GM18861 (cell line): ENCODE results near the gene SRI.
"Not testable (repeated sequence)": the region's sequence is repeated elsewhere in the genome, so short reads cannot be mapped to it uniquely, and the experiment has no call there.

Source experiments
- ATAC-seq: cut with Tn5 transposase; IDR thresholded peaks from one replicate; pipeline ENCODE4 v1.9.1; 2021; ENCODE audit not compliant: unreplicated experiment

SRI gene, protein sequence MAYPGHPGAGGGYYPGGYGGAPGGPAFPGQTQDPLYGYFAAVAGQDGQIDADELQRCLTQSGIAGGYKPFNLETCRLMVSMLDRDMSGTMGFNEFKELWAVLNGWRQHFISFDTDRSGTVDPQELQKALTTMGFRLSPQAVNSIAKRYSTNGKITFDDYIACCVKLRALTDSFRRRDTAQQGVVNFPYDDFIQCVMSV

DNA sequence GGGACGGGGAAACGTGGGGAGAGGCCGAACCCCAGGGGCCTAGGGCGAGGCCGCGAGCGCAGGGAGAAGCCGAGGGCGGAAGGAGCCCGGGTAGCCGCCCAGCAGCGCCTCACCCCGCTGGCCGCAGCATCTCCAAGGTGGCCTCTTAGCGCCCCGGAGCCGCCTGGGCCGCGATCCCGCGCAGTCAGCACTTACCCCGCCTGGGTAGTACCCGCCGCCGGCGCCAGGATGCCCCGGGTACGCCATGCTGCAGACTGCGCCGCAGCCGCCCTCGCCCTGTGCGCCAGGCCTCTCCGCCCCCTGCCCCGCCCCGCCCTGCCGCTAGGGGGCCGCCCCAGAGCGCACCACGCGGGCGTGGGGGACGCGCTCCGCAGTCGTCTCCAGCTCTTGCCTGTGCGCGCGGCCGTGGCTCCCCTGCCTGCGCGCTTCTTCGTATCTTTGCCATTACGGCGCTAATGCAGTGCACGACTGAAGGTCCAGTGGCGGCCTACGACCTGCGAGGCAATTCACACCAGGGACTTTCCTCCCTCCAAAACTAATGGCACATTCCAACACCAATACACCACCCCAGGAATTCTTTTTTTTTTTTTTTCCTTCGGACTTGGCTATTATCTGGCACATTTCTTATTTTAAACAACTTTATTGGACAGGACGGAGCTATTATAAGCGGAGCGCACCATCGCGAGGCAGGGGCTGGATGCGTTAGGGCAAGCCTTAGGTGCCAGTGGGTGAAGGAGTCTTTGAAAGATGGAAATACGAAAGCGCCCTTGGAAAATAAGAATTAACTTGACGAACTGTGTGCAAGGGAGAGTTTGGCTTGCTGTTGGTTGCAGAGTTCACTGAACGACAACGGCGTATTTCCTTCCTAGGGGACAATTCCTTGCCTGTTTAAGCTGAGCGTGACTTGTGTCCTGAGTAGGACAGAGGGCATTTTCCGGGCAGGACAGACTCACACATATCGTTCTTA, at the start of gene SRI:
Gene SRI (minus strand): TSS at position 258 of the 967 bp plus-strand sequence. CDS start 12 bp downstream, at position 246.
- peak; percentile 40 for ATAC-seq

DNA sequence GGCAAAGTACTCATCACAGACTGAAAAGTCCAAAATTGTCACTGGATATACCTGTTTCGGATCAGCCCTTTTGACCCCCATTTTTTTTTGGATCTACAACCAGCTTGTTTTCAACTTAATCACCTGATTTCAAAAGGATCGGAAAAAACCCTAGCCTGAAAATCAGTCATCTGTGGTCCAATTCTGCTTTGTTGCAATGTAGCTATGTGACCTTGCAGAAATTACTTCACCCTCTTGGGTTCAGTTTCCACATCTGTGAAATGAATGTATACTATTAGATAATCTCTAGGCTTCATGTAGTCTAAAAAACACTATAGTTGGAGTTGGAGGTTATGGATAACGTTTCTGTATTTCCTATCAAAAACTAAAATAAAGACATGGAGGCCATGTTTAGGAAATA, 49.7 kb upstream of the SRI start:
- ATAC-seq: no peak

DNA sequence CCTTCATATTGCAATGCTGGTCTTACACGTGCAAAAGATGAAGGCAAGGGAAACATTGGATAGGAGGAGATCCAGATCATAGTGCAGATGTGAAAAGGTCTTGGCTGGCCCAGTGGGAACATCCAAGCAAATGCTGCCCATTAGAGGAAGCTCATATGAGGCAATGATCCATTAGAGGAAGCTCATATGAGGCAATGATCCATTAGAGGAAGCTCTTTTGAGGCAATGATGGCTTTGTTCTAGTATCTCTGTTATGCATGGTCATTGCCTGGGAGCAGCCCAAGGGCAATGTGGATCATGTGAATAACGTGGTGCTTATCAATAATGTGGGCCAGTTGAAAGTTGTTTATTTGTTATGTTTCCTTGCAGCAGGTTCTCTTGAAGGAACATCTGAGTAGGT, 49.0 kb upstream of the SRI start:
- ATAC-seq: no peak

DNA sequence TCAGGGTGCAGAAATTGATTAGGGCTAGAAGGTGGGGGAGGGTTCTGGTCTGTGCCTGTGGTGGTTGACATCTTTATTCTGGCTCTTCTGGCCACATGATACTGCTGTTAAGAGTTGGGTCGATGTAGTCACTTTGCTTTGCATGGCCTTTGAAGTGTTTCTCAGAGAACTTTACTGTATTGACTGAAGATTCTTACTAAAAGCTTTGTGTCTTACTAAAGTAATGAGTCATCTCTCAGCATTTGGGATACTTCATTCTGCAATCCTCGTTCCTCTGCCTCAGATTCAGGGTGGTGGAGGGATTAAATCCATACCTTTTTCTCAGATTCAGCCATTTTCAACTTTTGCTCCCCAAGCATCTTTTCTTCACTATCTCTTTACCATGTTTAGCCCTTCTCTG, 48.2 kb upstream of the SRI start:
- no peak for ATAC-seq

DNA sequence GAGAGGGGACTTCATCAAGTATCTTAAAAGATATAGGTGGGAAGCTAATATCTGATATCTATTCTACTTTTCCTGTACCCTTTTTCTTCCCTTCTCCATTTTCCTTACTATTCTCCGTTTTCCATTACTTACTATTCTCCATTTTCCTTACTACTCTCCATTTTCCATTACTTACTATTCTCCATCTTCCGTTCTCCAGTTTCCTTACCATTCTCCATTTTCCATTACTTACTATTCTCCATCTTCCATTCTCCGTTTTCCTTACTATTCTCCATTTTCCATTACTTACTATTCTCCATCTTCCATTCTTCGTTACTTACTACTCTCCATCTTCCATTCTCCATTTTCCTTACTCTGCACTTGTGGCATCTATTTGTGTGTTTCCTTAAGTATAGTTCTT, 47.6 kb upstream of the SRI start:
- no peak for ATAC-seq

DNA sequence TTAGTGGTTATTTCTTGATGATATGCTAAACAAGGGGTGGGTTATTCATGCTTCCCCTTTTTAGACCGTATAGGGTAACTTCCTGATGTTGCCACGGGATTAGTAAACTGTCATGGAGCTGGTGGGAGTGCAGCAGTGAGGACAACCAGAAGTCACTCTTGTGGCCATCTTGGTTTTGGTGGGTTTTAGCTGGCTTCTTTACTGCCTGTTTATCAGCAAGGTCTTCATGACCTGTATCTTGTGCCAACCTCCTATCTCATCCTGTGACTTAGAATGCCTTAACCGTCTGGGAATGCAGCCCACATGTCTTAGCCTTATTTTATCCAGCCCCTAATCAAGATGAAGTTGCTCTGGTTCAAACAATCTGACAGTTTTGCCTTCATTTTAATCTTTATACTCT, 45.1 kb upstream of the SRI start:
- not testable (repeated sequence) for ATAC-seq

DNA sequence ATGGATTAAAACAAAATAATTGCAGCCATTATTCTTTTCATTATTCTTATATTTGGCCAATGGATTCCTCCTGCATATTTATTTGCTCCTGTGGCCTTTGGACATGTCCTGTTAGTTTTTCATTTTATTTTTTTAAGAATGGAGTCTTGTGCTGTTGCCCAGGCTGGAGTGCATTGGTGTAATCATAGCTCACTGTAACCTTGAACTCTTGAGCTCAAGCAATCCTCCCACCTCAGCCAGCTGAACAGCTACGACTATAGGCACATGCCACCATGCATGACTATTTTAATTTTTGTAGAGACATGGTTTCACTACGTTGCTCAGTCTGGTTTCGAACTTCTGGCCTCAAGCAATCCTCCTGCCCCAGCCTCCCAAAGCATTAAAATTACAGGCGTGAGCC, 42.7 kb upstream of the SRI start:
- no peak for ATAC-seq

DNA sequence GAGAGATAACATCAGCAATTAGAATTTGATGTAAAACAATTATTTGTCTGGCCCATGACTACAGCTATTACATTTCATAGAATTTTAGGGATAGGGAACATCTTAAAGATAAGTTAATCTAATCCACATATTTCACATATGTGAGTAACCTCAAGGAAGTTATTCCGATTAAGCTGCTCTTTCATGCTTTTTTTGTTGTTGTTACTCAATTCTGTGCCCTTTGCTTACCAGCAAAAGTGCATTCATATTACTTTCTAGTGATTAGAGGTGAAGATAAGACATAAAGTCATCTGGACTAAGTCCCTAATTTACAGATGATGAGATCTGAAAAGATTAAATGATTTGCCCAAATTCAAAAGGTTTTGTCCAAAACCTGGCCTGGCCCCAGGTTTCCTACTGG, 40.9 kb upstream of the SRI start:
- ATAC-seq: no peak

DNA sequence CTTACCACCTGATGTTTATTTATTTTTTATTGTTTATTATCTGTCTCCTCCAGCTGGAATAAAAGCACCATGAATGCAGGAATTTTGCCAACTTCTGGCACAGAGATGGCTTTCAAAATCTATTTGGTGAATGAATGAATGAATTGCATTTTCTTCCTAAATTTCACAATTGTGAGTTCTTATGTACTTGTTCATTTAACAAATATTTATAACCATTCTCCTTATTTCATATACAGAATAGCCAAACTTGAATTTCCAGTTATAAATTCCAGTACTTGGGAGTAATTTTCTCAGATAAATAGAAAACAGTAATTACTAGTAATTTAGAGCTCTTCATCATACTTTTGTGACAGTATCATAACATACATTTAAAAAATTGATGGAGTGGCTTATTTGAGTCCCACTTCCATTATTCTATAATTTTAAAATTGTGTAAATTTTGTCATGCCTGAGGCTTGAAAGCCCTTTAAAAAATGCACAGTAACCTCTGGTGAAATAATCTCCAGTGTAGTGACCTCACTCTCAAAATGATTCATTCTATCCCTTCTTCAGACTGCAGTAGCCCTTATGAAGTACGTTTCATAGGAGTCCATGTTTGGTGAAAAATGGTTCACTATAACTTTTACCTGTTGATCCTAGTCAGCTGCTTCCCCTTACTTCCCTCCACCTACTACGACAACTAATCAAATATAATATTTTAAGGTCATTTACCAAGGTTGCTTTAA, 40.0 kb upstream of the SRI start:
- ATAC-seq: no peak

DNA sequence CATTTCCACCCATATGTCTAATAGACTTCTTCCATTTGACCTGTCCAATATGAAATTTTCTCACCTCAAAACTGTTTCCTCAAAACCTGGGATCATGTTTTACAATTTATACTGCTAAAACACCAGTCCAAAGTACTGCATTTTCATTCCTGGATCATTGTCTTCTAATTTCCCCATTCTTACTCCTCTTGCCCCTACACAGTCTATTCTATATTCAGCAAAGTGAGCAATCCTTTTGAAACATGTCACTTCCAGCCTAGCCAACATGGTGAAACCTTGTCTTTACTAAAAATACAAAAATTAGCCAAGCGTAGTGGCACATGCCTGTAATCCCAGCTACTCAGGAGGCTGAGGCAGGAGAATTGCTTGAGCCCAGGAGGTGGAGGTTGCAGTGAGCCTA, 38.5 kb upstream of the SRI start:
- not testable (repeated sequence) for ATAC-seq

DNA sequence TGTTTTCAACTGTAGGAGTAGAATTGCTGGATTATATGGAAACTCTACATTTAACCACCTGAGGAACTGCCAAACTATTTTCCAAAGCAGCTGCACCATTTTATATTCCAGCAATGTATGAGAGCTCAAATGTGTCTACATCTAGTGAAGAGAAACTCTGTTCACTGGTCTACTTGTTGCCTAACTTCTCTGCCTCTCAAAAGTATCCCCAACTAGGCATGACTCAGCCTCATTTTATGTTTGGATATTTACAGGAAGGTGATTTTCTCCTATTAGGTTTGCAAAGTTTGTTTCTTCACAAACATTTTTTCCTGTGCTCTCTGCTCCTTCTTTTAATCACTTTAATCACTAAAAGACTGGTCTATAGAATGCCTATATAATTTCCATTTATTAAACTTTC, 37.1 kb upstream of the SRI start:
- ATAC-seq: no peak

DNA sequence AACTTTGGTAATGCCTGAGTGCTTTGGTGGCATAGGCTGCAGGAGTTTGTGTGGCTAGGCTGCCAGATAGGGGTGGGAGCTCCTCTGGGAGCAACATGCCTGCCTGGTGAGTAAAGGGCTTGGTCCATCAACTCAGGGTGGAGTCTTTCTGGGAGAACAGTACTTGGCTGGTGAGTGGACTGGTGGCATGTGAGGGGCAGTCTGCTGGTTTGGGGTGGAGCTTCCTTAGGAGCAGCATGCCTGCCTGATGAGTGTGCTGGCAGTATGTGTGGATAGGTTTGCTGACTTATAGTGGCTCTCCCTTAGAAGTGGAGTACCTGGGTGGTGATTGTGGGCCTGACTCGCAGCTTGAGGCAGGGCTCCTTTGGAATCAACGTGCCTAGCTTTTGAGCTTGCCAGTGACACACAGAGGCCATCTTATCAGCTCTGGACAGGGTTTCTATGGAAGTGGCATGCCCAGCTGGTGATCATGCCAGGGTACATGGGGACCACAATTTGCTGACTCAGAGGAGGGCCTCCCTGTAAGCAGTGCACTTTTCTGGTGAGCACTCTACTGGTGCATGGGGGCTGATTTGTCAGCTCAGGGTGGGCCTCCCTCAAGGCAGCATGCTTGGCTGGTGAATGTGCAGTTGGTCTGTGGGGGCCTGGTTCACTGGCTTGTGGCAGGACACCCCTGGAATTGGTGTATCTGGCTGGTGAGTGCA, 35.0 kb upstream of the SRI start:
- ATAC-seq: no peak

DNA sequence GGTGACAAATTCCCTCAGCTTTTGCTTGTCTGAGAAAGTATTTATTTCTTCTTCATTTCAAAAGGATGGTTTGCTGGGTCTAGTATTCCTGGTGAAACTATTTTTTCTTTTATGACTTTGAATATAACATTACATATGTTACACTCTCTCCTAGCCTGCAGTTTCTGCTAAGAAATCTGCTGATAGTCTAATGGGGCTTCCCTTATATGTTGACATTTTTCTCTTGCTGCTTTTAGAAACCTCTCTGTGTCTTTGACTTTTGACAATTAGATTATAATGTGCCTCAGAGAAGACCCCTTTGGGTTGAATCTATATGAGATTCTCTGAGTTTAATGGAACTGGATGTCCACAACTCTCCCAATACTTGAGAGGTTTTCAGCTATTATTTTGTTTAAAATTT, 33.8 kb upstream of the SRI start:
- ATAC-seq: no peak

DNA sequence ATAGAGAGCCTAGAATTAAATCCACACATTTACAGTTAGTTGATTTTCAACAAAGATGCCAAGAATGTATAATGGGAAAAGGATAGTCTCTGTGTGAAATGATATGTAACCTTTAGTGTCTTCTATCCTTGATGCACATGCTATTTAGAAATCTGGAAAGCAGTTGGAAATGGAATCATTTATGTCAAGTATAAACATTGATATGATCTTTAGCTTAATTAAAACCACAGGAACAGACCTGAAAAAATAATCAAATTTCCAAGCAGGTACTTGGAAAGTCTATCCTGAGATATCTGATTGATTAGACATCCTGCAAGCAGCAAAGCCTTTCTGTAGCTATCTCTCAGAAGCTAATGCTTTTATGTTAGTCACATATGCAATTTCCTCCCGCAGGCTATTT, 24.4 kb upstream of the SRI start:
- ATAC-seq: no peak

DNA sequence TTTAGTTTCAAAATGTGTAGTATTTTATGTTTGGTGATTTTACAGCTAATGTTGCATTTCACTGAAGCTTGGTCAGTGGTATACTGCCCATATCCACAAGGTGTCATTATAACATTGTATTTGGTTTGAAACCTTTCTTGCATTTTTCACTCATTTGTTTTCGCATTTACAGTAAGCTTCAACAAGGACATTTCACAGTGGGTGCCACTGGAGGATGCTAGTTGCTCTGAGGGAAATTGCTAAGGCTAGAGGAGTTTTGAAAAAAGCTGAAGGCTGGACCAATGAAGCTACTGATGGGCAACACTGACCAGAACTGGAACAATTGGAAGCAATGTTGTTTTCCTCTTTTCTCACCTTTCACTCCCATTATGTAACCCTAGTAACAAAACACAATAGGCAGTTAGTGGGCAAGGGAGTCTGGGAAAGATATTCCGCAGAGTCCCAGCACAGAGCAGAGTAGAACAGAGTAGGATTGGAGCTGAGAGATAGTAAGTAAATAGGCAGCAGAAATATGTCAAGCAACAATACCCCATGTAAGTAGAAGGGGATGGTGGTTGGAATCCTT, 23.6 kb upstream of the SRI start:
- peak; percentile 81 for ATAC-seq

DNA sequence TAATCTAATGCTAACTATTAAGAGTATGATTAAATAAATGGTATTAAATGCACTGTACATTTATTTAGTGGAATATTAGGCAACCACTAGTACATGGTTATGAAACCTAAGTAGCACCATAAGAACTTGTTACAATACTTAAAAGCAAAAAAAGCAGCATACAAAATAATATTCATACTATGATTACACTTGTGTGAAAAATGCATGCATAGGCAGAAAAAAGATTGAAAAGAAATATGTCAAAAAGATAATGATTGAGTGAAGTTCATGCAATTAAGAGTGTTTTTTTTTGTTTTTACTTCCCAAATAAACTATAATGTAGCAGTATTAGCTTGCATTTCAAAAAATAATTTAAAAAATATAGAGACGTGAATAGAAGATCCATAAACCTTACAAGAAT, 20.0 kb upstream of the SRI start:
- no peak for ATAC-seq

DNA sequence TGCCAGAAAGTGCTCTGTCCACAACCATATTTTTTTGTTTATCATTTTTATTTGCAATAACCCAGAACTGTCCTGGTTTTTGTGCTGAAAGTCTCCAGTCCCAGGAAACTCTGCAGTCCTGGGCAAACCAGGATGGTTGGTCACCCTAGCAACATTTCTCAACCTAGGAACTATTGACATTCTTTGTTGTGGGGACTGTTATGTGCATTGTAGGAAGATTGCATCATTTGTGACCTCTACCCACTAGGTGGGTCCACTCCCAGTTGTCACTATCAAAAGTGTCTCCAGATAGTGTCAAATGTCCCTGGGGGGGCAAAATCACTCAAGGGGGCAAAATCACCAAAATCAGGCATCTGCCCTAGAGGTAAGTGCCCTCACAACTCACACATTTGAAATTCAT, 14.0 kb upstream of the SRI start:
- ATAC-seq: no peak

DNA sequence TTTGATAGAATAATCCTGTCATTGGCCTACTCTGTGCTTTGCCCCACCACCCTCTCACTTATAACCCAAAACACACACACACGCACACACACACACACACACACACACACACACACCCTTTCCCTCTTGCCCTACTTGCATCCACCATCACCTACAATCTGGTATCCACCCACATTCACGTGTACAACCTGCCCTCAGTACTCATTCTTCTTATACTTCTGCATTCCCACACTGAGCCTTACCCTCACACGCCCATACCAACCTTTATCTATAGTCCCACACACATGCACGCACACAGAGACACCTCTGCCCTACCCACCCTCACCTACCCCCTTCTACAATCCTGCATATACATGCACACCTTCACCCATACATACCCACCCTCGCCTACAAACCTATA, 10.8 kb upstream of the SRI start:
- no peak for ATAC-seq

DNA sequence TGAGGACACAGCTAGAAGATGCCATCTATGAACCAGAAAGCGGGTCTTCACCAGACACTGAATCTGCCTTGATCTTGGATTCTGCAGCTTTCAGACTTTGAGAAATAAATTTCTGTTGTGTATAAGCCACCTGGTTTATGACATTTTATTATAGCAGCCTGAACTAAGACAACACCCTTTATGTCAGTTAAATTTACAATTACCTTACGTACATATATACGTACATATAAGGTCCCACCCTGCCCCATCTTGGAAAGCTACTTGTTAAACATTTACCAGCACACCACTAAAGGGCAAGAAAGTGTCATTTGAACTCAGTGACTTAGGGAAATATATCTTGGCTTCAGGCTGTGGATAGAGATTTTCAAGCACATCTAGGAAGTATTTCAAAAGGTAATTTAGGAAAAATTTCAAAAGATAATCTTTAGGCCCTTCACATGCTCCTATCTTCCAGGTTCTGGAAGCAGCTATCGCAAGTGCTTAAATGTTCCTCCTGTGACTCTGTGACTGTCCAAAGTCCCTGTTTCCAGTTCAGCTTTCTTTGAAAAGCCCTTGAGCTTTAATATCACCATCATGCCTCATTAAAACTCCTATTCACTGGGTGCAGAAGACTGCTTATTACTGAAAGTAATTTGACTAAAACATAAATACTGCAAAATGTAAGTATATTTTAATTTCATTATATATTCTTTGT, 9.6 kb upstream of the SRI start:
- no peak for ATAC-seq

DNA sequence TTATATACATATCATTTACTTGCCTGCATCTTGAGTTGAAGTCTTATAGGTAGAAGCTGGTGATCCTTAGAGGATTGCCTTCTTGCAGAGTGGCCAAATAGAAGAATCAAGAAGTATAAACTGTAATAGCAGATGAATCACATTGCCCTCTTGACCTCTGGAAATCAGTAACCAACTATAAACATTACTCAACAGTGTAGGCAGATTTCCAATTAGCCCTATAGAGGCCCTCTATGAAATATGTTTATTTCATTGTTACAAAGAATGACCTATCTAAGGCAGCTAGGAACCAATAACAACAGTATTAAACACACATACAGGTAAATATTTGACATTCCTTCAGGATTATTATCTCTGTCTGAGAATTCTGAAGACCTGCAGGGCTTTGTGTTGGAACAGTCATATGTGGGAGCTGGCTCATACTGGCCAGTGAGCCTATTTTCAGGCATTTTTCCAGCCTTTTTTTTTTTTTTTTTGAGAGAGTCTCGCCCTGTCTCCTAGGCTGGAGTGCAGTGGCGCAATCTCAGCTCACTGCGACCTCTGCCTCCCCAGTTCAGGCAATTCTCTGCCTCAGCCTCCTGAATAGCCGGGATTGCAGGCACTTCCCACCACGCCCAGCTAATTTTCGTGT, 7.2 kb upstream of the SRI start:
- ATAC-seq: no peak
